ENCODE results near the gene SMAD6.

The SMAD6 gene

DNA sequence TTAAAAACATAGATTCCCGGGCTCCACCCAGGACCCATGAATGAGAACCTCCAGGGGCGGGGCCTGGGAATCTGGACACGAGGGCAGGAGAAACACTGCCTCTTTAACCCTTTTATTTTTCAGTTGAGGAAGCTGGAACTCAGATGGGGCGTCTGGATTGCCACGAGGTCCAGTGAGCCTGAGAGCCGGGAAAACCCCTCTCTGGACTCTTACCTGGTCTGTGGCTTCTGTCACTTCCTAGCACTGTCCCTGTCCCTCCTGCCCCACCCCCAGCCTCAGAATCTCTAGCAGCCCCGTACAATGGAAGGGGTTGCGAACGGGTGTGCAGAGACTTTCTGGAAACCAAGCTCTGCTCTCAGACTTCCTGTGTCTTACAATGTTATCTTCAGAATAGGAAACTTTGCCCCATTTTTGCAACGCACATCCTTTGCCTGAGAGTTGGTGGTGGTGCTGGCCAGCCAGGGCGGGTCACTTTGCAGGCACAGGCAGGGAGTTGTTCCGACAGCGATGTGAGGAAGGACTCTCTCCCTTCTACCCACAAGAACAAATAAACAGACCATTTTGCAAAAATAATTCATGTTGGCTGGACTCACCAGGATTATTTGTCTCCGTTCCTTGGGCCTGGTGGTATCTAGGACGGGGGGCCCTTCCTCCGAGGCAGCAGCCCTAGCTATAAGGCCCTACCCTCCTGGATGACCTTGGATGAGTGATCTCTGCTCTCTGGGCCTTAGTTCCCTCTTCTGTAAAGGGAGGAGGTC is 59.1 kb downstream of the SMAD6 start:
- no peak for DNase-seq

DNA sequence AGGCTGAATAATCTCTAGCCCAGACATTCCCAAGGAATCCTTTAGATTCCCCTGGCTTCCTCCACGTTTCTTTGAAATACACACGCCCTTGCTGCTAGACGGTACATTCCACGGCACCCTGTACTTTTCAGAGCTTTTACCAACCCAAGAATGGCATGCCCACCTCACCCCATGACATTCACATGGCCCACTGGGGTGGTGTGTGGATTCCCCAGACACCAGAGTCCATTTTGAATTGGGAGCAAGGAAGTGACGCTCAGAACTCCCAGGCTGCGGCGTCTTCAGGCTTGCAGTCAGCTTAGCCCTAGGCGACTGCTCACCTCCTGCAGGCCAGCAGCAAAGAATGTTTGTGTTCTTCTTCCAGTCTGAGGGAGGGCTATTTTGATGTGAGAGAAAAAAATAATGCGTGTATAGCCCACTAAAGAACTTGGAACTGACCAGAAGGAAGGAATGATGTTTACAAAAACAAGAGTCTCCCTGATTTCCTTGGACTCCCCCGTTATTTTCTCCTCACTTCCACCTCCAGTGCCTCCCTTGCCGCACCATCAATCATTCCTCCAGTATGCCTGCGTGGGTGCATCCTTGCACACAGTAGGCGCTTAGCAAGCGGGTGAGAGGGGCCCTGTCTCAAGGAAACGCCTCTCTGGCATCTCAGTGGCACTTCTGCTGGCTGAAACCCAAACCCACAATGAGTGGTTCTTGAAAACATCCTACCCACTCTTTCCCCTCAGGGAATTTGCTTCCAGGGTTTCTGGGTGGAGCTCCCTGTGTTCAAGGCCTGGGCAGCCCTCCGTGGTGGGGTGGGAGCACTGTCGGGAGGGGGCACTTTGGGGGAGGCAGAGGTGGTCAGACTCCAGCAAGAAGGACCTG is 59.9 kb downstream of the SMAD6 start:
- DNase-seq: peak; percentile 44

DNA sequence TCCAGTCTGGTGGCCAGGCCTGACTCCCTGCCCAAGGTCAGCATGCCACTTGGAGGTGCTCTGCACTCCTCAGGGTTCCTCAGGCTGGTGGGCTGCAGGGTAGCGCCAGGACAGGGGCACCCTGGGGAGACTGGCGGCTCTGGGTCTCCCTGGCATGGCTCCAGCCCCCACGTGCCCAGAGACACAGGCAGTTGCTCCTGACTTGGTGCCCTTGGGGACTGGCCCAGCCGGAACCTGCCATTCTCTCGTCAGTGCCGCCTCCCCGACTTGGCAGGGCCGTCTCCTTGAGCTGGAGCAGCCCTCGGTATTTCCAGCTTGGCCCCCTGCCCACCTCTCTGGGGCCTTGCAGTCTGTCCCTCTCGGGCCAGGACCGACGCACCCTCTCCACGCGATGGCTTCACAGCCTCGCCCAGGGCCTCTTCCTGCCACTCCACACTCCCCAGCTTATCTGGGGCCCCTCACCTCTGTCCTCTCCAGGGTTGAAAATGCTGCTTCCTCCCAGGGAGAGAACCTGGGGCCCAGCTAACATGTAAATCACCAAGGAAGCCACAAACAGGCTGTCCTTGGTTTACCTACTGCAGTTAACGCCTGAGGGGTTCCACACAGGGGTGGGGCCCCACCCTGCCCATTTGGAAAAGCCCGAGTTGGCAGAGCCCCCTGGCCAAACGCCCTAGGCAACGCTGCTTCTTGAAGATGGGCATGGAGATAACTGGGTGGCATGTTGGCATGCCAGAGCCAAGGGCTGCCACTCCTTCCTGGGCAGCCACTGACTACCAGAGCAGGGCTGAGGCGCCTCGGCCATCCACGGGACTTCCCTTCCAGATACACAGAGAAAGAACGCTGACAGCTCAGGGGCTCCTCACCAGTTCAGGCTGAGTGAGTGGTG is 61.4 kb downstream of the SMAD6 start:
- no peak for DNase-seq

DNA sequence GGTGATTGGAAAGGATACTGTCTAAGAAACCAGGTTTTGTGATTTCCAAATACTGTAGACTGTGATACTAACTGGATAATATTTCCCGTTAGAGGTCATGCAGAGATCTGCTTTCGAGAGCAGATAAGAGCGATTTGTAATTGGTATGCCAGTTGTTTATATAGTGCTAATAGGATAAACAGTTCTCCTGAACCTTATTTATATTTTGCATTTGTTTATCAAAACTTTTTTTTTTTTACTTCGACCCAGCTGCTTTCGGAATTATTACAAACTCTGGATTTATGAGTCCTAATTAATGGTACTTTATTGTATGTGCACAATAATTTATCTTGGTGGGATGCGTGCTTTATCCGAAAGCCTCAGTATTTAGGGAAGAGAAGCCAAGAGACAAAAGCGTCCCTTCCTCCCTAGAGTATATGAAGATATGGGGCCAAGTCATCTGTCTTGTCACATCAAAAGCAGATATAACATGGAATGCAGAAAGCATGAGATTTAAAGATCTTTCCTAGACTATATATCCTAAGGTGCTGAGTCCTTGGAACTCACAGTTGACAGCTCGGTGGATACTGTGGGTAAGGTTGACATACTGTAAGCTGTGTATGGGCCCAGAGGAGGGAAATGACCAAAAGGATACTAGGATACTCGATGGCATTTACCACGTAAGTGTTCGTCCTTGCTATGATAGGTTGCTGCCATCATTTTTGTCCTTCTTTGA is 62.2 kb downstream of the SMAD6 start:
- DNase-seq: no peak

DNA sequence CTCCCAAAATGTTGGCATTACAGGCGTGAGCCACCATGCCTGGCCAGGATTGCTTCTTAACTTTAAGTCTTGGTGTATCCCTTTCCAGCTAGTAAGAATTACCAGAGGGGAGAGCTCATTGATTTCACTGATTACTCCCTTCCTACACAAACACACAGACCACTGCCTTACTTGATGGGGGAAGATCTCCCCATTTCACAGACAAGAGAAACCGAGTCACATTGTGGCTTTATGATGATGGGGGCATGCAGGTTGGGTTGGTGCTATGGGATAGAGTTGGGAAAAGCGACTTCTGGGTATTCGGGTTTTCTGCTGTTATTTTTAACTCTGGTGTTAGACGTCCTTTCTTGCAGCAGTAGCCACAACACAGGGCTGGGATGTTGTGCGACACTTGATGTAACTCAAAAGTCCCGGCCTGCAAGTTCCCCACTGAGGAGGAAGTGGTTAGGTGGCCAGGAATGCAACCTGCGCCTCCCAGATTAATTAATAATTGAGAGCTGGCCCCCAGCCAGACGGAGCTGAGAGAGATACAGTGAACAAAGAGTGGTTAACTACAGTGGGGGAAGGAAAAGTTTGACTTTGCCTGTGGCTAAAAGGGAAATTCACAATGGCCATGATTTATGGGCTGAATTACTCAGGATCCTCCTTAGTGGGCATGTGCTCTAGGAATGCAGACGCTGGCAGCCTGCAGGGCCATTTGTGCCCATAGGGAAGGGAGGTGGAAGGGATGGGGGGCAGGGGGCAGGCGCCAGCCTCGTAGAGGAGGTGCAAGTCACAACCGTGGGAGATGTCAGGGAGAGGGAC is 63.6 kb downstream of the SMAD6 start:
- DNase-seq: peak; percentile 66

DNA sequence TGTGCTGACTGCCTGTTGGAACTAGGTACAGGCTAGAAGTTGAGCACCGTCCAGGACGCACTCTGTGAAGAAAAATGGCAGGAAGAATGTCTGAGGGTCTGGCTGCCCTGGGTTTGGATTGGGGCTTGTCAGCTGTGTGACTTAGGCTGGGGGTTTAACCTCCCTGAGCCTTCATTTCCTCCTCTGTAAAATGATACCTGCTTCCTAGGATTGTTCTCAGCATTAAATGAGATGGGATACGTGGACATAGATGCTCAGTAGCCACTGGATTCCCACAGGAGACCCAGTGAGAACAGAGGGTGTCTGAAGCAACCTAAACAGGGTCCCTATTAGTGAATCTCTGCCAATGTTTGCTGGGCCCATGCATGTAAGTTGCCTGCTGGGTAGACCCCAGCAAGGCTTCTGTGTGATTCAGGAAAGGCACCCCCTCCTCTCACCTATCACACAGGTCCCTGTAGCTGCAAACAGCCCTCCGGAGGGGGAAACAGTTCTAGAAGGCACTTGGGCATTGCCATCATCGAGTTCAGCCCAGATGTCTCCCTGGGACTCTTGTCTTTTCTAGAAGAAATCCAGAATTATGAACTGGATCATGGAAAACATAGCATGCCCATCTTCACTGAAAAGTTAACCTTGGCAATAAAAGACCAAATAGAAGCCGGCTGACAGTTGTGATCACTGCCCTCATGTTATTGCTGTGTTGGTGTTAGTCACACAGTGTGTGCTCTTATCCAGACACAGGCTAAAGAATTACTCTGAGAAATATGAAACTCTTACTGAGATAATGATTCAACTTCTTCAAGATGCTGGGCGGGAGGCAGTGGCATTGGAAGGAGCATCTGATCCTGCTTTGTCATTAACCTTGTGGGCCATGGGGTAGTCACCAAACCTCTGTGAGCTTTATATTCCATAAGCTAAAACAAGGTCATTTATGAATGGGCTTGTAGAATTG is 64.5 kb downstream of the SMAD6 start:
- DNase-seq: no peak

DNA sequence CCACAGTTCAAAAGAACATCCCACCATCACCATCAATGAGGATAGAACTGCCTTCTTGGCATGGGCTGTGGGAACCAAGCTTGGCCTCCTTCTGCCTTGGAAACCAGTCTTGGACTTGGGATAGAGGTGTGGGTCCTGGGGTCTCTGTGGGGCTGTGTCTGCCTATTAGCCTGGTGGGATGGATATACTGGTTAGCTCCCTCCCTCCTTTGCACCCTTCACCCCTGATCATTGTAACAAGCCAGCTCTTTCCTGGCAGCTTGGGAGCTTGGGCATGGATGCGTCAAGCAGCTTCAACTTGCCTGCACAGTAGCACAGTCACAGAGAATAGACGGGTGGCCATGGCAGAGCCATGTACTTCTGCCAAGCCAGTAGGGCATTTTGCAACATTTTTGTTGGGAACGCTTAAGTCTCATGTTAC is 65.2 kb downstream of the SMAD6 start:
- no peak for DNase-seq

DNA sequence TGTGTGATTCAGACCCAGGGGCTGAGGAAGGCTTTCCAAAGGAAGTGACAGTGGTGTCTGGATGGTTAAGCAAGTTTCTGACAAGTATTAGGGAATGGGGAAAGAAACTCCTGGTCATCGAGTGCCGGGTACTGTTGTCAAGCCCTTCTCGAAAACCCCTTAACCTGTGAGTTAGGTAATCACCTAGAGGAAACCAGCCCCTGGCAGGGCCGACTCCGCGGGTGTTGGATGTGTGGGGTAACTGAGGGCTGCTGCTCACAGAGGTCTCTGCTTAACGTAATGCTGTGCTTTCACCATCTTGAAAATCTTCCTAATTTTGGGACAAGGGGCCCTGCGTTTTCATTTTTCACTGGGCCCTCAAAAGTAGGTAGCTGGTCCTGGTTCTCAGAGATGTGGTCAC is 67.0 kb downstream of the SMAD6 start:
- DNase-seq: no peak

DNA sequence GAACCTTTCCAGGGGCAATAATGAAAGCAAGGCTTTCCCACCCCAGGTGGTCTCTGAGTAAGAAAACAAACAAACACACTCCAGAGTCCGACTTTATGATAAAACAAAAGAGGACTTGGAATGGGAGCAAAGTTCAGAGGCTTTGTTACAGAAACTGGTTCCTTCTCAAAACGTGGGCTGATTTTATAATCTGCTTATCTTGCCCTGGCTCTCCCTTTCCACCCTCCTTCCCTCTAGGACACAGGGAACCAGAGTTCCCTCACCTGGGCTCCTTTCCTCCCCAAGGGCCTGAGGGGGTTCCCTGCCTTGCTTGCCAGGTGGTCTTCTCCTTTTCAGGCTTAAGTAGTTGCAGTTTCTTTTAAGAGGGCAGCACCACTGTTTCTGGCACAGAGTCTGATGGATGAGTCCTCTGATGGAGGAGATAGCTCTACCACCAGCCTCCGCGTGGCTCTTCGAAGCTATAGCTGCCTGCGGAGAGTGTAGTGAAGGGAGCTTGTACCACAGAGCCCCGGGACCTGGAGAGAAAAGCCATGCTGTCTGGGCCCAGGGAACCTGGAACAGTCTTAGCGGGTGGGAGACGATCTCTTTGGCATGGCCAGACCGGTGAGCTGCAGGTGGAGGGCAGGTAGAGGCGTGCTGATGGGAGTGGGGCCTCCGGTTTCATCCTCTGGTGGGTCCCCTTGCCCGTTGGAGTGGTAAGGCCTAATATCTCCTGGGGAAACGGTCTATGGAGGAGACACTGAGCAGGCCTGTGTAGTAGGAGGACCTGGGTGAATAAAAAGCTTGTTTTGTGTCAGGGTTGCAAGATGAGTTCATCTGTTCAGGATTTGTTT is 68.7 kb downstream of the SMAD6 start:
- DNase-seq: no peak

DNA sequence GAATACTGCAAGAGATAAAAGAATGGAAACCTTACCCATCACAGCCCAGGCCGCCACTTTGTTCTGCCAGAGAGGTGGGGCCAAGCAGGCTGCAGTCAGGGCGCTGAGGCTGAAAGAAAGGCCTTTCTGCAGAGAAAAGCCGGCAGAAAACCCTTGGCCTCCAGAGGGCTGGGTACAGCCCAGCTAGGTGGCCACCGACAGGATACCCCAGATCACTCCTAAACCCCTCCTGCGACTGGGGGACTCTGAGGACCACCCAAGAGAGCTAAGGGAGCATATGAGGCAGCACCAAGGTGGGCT is 69.3 kb downstream of the SMAD6 start:
- DNase-seq: no peak

DNA sequence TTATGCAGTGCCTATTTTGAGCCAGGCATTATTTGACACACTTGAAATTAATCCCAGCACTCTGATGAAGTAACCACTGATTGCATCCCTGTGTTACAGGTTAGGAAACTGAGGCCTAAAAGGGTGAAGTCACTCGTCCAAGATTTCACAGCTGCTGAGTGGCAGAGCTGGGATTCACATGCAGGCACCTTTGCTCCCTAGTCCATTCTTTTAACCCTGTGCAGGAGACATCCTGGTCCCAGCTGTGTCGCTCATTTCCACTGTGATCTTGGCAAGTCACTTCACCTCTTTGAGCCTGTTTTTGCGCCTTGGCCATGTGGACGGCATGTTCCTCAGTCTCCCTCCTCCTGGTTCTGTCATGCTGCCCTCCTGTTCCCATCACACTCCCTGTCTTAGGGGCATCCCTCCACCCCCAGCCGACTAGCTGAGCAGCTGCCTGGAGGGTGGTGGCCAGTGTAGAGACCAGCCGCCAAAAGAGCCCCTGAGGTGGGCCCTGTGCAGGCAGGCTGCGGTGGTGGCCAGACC is 70.6 kb downstream of the SMAD6 start:
- no peak for DNase-seq

DNA sequence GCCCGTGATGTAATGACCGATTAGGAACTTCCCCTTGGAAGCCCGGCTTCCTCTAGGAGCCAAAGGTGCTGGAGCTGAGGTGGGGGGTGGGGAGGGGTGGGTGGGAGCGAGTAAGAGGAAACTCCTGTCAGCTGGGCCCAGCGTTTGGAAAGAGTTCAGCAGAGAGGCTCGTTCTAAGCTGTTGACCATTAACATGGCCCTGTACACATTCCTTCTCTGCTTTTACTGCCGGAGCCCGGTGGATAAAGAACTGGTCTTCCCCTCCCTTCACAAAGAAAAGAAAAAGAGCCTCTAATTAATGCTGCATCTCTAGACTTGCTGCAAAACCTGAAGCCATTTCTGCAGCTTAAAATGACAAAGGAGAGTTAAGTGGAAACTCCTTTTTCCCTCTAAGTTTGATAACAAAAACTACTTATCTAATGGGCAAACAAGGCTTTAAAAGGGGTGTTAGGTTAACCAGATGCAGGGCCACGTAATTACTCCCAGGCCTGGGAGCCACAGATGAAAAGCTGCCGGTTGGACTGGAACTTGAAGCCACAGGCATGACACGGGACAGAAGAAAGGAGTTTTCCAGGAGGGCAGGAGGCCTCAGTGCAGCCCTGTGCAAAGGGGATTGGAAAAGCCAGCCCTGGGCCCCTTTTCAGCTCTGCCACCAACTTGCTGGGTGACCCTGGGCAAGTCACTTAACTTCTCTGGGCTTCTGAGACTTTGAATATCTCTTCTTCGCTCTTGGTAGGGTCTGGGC is 71.3 kb downstream of the SMAD6 start:
- DNase-seq: no peak

DNA sequence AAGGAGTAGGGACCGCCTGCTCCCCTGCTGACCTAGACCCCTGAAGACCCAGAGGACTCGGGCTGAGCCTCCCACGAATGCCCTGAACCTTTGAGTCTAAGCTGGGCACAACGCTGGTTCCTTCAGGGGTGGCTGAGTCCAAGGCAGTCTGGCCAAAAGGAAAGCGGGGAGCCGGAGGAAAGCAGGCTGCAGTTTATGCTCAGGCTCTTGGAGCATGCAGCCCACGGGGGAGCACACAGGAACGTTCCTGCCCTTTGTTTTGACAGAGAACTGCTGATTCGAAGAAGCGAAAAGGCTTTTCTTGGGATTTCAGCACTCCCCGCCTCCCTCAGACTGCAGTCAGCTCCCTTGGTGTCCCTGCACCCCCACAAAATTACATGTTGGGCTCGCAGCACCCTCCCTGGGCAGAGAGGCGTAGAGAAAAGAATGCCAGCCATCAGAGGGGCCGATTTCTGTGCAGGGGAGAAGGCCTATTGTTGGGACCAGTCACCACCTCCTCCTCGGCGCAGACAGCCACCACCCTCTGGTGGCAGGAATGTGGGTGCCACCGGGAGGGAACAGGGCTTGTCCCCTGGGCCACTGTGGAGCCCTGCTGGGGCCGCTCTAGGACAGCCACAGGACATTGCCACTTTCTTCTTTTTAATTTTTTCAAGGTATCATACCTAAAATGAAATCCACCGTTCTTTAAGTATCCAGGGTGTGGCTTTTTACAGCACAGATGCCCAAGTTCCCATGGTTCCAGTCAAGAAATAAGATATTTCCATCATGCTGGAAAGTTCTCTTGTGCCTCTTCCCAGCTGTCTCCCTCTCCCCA is 72.2 kb downstream of the SMAD6 start:
- DNase-seq: peak; percentile 64

DNA sequence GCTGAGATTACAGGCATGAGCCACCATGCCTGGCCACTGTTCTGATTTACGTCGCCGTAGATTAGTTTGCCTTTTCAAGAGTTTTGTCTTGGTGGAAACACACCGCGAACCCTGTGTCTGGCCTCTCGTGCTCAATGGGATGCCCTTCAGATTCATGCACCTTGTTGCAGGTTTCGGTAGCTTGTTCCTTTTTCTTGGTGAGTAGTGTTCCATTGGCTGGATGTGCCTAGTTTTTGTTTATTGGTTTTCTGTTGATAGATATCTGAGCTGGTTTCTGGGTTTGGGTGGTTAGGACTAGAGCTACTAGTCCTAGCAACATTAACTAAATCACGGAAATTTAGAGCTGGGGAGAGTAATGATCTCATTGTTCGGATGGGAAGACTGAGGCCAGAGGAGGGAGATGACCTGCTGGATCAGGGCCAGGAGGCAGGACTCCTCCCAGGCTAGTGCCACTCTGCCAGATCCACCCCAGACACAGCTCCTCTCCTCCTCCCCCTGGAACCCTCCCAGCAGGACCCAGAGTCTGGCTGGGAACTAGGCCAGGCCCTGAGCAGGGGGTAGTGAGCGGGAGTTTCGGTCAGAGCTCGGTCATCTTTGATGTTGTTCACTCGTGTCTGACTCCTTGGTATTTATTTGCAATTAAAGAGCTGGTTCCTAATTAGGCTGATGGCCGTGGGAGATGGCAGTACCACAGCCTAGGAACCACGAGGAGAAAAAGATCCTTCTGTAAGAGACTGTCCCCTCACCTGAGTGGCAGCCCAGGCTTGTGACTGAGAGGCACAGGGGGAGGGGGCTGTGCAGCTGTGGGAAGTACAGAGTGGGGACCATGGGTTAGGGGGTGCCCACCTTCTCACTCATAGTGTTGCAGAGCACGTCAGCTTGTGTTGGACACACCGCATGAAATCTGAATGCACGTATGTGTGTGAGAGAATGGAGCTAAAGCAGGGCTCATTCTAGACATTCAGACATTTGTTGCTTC is 73.4 kb downstream of the SMAD6 start:
- DNase-seq: no peak

DNA sequence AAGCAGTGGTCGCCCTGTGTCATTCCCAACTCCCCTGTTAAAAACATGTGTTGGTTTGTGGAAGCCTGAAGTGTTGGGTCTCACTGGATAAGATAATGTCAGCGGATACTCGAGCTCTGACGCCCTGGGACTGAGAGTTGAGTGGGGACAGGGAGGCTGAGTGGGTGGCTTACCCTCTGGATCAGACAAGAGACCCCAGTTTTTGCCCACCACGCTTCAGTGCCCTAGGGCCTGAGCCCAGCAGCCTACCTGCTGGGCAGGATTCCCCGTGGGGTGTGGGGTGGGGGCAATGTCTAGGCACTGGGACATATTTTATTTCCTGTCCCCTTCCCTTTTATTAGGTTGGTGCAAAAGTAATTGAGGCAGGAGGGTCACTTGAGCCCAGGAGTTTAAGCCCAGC is 75.0 kb downstream of the SMAD6 start:
- DNase-seq: no peak

DNA sequence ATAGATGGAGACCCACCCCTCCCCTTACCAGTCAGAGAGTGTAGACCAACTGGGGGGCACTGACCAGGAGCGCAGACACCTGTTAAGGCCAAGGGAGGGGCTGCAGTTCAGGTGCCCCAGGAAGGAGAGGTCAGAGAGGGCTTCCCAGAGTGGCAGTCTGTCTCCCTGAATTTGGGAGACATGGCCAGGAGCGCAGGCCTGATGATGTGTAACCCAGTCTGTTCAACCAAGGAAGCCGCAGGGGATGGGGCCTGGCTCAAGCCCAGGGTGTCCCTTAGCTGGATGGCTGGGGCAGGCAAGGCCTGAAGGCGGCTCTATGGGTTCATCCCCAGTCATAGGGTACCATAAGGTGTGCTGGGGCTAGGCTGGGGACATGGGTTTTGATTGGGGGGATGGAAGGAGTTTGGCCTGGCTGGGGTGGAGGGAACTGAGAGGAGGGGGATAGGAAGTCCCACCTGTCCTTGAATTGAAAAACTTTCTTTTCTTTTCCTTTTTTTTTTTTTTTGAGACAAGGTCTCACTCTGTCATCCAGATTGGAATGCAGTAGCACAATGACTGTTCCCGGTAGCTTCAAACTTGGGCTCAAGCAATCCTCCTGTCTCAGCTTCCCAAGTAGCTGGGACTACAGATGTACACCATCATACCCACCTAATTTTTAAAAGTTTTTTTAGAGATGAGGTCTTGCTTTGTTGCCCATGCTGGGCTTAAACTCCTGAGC is 75.7 kb downstream of the SMAD6 start:
- no peak for DNase-seq

All from T1000 (cell line).